Body of pancreas (tissue), 4 donors: Measurements from ENCODE around the gene ATF7IP. TPM values are rescaled to one million over a fixed set of nuclear protein-coding genes. Genes with fewer than 3 reads are reported as not detected.

Source experiments
- ATAC-seq: fragments of 150-250 bp; one replicate; pipeline ENCODE4 v1.9.1; 2016
- DNase-seq, 4 donors: peaks; one replicate each; pipeline ENCODE4 v3.0.0-alpha.2; 2019
- H3K27ac ChIP-seq, 4 donors: fragments of 200-600 bp; sonication (generic); 1 replicate in 3 of 4; 2 replicates in 1 of 4; pipeline versions ENCODE4 v1.5.1 to v1.6.1; 2016 to 2019; ENCODE audit warnings: mild to moderate bottlenecking in 1 of 4, mixed read lengths in 1 of 4, moderate library complexity in 1 of 4
- H3K27me3 ChIP-seq, 2 donors: fragments of 200-600 bp; sonication (generic); one replicate each; pipeline ENCODE4 v1.6.0; 2016; ENCODE audit warnings: mild to moderate bottlenecking in 1 of 2
- H3K36me3 ChIP-seq, 2 donors: fragments of 200-600 bp; sonication (generic); replicated peaks in 1 of 2; 2 replicates each; pipeline ENCODE4 v1.5.1; 2016; ENCODE audit warnings: low read depth in 2 of 2; ENCODE audit not compliant: insufficient read depth in 1 of 2
- H3K4me1 ChIP-seq: fragments of 200-600 bp; sonication (generic); one replicate; pipeline ENCODE4 v1.6.0; 2016
- H3K4me3 ChIP-seq, 2 donors: fragments of 200-600 bp; sonication (generic); 1 replicate in 1 of 2; 2 replicates in 1 of 2; pipeline ENCODE4 v1.5.1; 2016 to 2019
- H3K9me3 ChIP-seq, 3 donors: fragments of 200-600 bp; sonication (generic); 1 replicate in 2 of 3; 2 replicates in 1 of 3; pipeline ENCODE4 v1.5.1; 2016
- CTCF ChIP-seq, 7 experiments: fragments of 450-650 bp in 4 of 7; fragments of 200-600 bp in 3 of 7; sonication (generic) in 3 of 7; IDR thresholded peaks; one replicate each; pipeline ENCODE4 v1.5.1; 2016 to 2019; ENCODE audit warnings: antibody characterized with exemption in 7 of 7
- POLR2A ChIP-seq, 3 donors: fragments of 450-650 bp; IDR thresholded peaks; one replicate each; pipeline ENCODE4 v1.6.1; 2016; ENCODE audit warnings: antibody characterized with exemption in 3 of 3, mild to moderate bottlenecking in 2 of 3
- WGBS, 2 donors: methylation state at CpG; one replicate each; pipeline ENCODE4 v1.1.5; 2017; 5-methylcytosine and 5-hydroxymethylcytosine counted together
- intact Hi-C: fragments of 100-400 bp; cut with DNase I; formaldehyde crosslinking; loops from one replicate; pipeline ENCODE4 v1.15.1; 2023
- total RNA-seq, 2 donors: library from RNA; depleted of rRNA; stranded (reverse); fragments of >200 nt; gene quantifications; one replicate each; pipeline ENCODE4 v1.1.0, GENCODE V29; 2016

ATF7IP gene
- total RNA-seq, 2 donors from 2014 or later = 37.6 to 80.8 TPM

GRCh38 chr12:14408208-14408607 lies 42.7 kb downstream of the ATF7IP start:
- 68 to 83% methylated on average over 1 of the region's 1 CpG for WGBS, 2 donors

GRCh38 chr12:14410177-14410576 lies 44.7 kb downstream of the ATF7IP start:
- WGBS, 2 donors = 83 to 91% methylated on average over 5 of the region's 5 CpGs
- no peaks in the 10 kb centered on the region for H3K9me3 ChIP-seq

More at GRCh38 chr12:14408208-14408607, 42.7 kb downstream of the ATF7IP start:
- Histone ChIP-seq H3K4me1 (peaks cover 16% of the 10 kb centered on the region), H3K4me3 (no peak overlapping the region), H3K36me3 (no peaks in the 10 kb centered on the region), H3K9me3 (no peaks in the 10 kb centered on the region), H3K27me3 (no peaks in the 10 kb centered on the region), H3K27ac (no peak overlapping the region)
- no peak for DNase-seq
- TF ChIP-seq POLR2A (IDR thresholded peaks at IDR 0.05) = no peak
- TF ChIP-seq CTCF (IDR thresholded peaks at IDR 0.05) = no peak
- no peak for ATAC-seq
- intact Hi-C loops = no loop called here

GRCh38 chr12:14410841-14411569 lies 45.5 kb downstream of the ATF7IP start:
- Histone ChIP-seq H3K4me1 (peaks cover 11% of the 10 kb centered on the region), H3K36me3 (no peaks in the 10 kb centered on the region), H3K27me3 (no peaks in the 10 kb centered on the region), H3K9me3 (no peaks in the 10 kb centered on the region), H3K27ac (no peak overlapping the region), H3K4me3 (no peak overlapping the region)
- DNase-seq (no peak), ATAC-seq (no peak)
- intact Hi-C loops = no loop called here
- WGBS, 2 donors = 93 to 96% methylated on average over 6 of the region's 6 CpGs
- TF ChIP-seq CTCF (IDR thresholded peaks at IDR 0.05) = no peak
- no peak for TF ChIP-seq POLR2A (IDR thresholded peaks at IDR 0.05)

More at GRCh38 chr12:14410177-14410576, 44.7 kb downstream of the ATF7IP start:
- DNase-seq (no peak), ATAC-seq (no peak)
- peaks cover 11% of the 10 kb centered on the region for H3K4me1 ChIP-seq
- H3K27me3 ChIP-seq = no peaks in the 10 kb centered on the region
- TF ChIP-seq POLR2A (IDR thresholded peaks at IDR 0.05) (no peak), CTCF (IDR thresholded peaks at IDR 0.05) (no peak)
- no peaks in the 10 kb centered on the region for H3K36me3 ChIP-seq
- no peak overlapping the region for H3K4me3 ChIP-seq
- no peak overlapping the region for H3K27ac ChIP-seq
- intact Hi-C loops = no loop called here

- Histone ChIP-seq H3K4me1 (peaks cover 25% of the 10 kb centered on the region), H3K36me3 (no peaks in the 10 kb centered on the region), H3K27me3 (no peaks in the 10 kb centered on the region), H3K27ac (peak overlapping the region in 3 of 4 donors; percentile 39 to 44 (median 39)), H3K9me3 (no peaks in the 10 kb centered on the region), H3K4me3 (no peak overlapping the region)
- peak in 3 of 4 donors; percentile 20 to 53 (median 23) for DNase-seq
- 21 to 30% methylated on average over 1 of the region's 1 CpG for WGBS, 2 donors
- TF ChIP-seq CTCF (IDR thresholded peaks at IDR 0.05) (peak in 4 of 7 experiments; percentile 21 to 35 (median 28)), POLR2A (IDR thresholded peaks at IDR 0.05) (no peak)
- intact Hi-C loops = no loop called here
- ATAC-seq = peak; percentile 72
These were observed 51.2 kb downstream of the ATF7IP start for GRCh38 chr12:14416658-14417057.

GRCh38 chr12:14417715-14418114 lies 52.2 kb downstream of the ATF7IP start:
- Histone ChIP-seq H3K36me3 (no peaks in the 10 kb centered on the region), H3K4me3 (no peak overlapping the region), H3K4me1 (peaks cover 25% of the 10 kb centered on the region), H3K27me3 (no peaks in the 10 kb centered on the region), H3K27ac (peak overlapping the region in 2 of 4 donors; percentile 39 to 44), H3K9me3 (no peaks in the 10 kb centered on the region)
- ATAC-seq (peak; percentile 88), DNase-seq (peak; percentile 71 to 86 (median 80))
- 38 to 40% methylated on average over 3 of the region's 3 CpGs for WGBS, 2 donors
- intact Hi-C loops = no loop called here
- TF ChIP-seq POLR2A (IDR thresholded peaks at IDR 0.05) (no peak), CTCF (IDR thresholded peaks at IDR 0.05) (no peak)
